GM15510 (cell line): Measurements from ENCODE around the gene PBX1.

ENCODE experiments used
- POLR2A ChIP-seq: IDR thresholded peaks from 3 replicates; pipeline ENCODE4 v1.6.1; 2011; ENCODE audit warnings: borderline replicate concordance; ENCODE audit not compliant: insufficient read length; ENCODE audit errors: extremely low read depth

The PBX1 gene

GRCh38 chr1:164742745-164743144 lies 183.8 kb downstream of the PBX1 start:
- TF ChIP-seq POLR2A, result no peak

GRCh38 chr1:164743976-164744375 lies 185.0 kb downstream of the PBX1 start:
- no peak for TF ChIP-seq POLR2A

GRCh38 chr1:164745736-164746135 lies 186.8 kb downstream of the PBX1 start:
- TF ChIP-seq POLR2A, result no peak

DNA sequence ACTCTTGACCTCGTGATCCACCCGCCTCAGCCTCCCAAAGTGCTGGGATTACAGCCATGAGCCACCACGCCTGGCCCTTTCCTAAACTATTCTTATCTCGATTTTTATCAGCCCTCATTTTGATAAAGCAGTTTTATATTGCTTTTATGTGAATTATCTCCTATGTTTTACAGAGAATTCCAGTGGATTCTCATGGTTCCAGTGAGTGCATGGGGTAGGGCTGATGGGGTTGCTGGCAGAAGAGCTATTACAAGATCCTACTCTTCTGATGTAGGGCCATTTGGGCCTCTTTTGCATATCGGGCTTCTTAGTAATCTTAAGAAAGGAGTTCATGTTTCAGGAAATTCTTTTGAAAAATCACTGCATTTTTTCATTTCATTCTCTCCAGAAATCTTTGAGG lies 187.6 kb downstream of the PBX1 start:
- TF ChIP-seq POLR2A, result no peak

GRCh38 chr1:164748253-164748899 lies 189.4 kb downstream of the PBX1 start:
- TF ChIP-seq POLR2A, result no peak

DNA sequence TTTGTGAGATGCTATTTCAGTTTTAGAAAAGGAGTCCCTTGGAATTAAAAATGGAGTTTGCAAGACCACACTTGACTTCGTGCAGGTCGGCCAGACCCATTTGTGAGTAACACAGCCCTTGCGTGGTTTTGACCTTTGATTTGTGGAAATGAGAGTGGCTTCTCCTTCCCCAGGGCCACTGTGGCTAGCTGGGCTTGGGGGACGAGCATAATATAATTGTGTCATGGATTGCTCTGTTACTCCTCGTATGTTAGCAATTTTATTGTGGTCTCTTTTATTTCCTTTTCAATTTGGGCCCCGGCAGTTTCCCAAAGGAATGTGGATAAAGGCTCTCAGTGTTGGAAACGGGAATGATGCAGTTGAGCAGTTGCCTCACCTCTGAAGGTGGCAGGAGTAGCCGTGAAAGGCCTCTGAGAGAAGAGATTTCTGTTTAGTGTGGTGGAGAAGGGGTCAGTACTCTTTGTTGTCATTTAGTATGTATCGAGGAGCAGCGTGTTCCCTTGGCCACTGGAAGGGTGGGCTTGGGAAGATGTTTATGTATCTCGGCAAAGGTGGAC lies 194.6 kb downstream of the PBX1 start:
- TF ChIP-seq POLR2A, result no peak

DNA sequence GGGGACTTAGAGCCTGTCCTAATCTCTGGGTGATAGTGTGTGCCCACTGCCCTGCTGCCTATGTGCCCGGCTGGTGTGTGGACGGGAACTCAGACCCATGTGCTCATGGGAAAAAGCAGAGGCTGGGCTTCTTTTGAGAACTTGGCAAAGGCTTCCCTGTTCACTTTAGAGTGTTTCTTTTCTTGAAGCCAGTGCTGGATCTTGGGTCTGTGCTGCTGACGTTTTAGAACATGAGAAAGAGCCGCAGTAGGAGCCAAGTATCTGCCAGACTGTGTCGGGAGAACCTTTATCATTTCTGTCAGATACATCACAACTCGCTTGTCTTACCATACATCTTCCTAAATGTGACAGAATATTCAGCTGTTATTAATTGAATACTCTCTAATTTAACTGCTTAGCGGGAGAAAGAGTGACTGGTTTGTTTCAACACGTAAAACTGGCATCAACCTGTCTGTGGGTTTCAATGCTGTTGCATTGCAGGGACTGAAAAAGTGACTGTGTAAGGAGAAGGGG lies 195.2 kb downstream of the PBX1 start:
- TF ChIP-seq POLR2A, result no peak

DNA sequence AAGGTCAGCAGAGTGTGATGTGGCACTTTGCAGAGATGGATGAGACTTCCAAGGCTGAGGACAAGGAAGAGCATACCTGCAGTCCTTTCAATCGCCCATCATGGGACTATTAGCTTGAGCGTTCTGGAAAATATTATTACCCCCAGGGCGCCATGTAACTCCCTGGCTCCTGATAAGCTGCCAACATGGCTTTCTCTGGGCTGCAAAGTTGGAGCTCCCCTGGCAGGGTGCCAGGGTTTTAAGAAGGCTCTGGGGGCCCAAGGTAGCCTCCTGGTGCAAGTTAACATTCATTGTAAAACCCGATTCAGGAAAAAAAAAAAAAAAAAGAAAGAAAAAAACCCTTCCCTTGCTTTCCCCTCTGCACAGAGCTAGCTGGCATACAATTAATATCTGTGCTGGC lies 196.7 kb downstream of the PBX1 start:
- no peak for TF ChIP-seq POLR2A

- no peak for TF ChIP-seq POLR2A
These were observed 197.8 kb downstream of the PBX1 start for GRCh38 chr1:164756741-164757140.

DNA sequence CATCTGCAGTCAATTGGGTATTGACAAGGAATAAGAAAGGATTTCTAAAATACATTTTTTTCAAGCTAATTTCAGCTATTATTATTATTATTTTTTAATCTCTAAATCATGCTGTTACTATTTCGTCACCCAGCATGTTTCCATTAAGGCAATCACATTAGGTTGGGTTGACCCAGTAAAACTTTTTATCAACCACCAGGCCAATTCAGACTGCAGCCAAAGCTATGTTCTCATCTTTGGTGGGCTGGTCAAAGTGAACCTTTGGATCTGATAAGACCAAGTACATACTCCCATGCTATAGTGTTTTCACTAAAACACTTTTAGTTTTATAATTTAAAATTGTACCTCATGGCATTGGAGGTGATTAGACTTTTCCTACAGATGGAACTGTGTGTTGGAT lies 198.6 kb downstream of the PBX1 start:
- no peak for TF ChIP-seq POLR2A

DNA sequence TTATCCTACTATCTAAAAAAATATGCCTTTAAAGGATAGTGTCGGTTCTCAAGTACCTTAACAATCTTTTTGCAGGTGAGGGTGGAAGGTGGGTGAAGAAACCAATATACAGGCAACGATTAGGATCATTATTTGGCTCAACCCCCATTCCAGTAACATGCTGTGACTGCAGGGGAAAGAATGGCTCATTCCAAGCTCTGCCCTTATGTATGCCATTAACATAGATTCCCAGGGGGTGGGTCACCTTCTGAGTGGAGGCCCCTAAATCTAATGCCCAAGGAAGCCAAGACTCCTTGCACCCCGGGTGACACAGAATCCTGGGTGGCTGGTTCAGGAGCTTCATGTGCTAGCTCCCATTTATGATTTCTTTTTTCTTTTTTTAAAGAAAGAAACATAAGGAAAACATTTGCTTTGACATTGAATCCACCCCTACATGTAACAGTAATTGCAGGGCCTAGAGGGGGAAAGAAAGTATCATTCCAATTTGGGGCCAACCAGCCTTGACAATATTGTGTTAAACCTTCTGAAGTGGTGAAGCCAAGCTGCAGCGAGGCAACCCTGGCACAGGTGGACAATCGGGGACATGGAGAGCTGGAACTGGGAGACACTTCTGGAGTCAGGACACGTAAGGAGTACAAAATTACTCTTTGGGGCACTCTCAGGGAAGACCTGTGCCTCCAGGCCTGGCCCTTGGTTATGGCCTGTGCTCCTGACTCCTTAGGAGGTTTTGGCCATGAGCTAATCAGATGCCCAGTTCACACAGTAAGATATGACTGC lies 200.3 kb downstream of the PBX1 start:
- TF ChIP-seq POLR2A, result no peak

DNA sequence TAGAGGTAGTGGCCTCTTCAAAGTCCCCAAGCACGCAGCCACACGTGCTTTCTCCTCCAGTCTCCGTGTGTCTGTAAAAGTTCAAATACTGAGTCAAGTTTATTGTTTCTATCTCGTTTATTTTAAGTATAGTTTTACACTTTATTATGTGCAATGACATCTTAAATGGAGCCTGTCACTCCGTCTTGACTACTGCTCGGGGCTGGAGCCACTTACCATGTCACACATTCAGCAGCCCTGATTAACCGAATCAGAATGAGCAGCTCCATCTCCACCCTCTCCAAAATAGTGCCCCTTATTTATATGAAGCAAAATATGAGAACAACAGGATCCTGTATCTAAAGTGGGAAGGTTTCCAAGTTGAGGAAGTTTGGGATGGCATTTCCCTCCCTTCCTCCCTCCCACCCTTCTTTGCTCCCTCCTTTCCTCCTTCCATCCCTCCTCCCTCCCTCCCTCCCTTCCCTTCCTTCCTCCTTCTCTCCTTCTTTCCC lies 201.0 kb downstream of the PBX1 start:
- TF ChIP-seq POLR2A, result no peak

GRCh38 chr1:164760569-164760968 lies 201.6 kb downstream of the PBX1 start:
- TF ChIP-seq POLR2A, result no peak

DNA sequence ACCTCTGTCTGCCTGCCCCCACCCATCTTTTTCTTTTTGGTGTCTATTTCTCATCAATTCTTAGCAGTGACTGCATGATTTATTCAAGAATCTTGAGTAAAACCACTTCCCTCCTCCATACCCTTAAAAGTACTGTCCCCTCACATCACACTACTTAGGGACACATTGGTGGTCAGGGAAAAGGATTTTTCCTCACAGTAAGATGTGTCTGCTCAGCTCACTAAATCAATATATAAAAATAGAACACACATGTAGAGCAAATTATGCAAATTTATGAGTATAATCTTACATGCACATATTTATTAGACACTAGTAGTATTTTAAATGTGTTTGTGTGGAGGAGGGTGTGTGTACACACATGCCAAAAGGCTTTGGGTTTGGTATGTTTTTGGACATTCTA lies 202.0 kb downstream of the PBX1 start:
- no peak for TF ChIP-seq POLR2A

- no peak for TF ChIP-seq POLR2A
These were observed 204.1 kb downstream of the PBX1 start for GRCh38 chr1:164763098-164763497.
